Mononuclear cell (primary cell): ENCODE results near the gene FAM3B. TPM values are rescaled to one million over a fixed set of nuclear protein-coding genes. Genes with fewer than 3 reads are reported as not detected.
"Not testable (repeated sequence)": the region's sequence is repeated elsewhere in the genome, so short reads cannot be mapped to it uniquely, and the experiment has no call there.

Source experiments
- H3K27me3 ChIP-seq: 2 replicates; pipeline ENCODE4 v1.6.0; 2011; ENCODE audit warnings: low read length, control low read depth; ENCODE audit not compliant: insufficient read depth
- H3K4me1 ChIP-seq: 2 replicates; pipeline ENCODE4 v1.5.1; 2011; ENCODE audit warnings: mild to moderate bottlenecking, low read length, control low read depth; ENCODE audit not compliant: insufficient read depth
- H3K4me3 ChIP-seq: 2 replicates; pipeline ENCODE4 v1.5.1; 2011; ENCODE audit warnings: mild to moderate bottlenecking, low read length, moderate library complexity
- H3K9me3 ChIP-seq: 2 replicates; pipeline ENCODE4 v1.5.1; 2011; ENCODE audit warnings: low read depth, mild to moderate bottlenecking, control low read depth, low read length
- total RNA-seq: library from RNA; depleted of rRNA; stranded (reverse); fragments of >200 nt; gene quantifications from one replicate; pipeline ENCODE4 v1.2.3, GENCODE V29; 2012

FAM3B gene
- total RNA-seq, 1 donor, result 0.73 TPM

DNA sequence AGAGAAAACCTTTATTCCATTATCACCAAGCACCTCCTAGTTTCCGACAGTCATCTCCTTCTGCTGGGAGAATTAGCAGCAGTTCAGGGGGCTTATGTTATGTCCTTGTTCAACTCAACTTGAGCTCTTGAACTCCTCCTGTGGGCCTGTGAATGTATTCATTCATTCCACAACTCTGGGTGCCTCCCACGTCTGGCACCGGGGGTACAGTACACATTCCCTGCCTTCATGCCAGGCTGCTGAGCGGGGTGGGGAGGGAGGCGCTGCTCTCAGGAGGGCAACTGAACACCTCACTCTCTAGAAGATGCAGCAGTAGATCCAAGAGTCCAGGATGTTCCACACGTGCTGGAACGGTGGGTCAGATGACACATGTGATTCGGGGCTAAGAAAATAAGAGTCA lies 40.9 kb downstream of the FAM3B start:
- H3K27me3 ChIP-seq, result no peaks in the 10 kb centered on the region
- no peaks in the 10 kb centered on the region for H3K9me3 ChIP-seq
- no peak overlapping the region for H3K4me3 ChIP-seq
- peaks cover 11% of the 10 kb centered on the region for H3K4me1 ChIP-seq

DNA sequence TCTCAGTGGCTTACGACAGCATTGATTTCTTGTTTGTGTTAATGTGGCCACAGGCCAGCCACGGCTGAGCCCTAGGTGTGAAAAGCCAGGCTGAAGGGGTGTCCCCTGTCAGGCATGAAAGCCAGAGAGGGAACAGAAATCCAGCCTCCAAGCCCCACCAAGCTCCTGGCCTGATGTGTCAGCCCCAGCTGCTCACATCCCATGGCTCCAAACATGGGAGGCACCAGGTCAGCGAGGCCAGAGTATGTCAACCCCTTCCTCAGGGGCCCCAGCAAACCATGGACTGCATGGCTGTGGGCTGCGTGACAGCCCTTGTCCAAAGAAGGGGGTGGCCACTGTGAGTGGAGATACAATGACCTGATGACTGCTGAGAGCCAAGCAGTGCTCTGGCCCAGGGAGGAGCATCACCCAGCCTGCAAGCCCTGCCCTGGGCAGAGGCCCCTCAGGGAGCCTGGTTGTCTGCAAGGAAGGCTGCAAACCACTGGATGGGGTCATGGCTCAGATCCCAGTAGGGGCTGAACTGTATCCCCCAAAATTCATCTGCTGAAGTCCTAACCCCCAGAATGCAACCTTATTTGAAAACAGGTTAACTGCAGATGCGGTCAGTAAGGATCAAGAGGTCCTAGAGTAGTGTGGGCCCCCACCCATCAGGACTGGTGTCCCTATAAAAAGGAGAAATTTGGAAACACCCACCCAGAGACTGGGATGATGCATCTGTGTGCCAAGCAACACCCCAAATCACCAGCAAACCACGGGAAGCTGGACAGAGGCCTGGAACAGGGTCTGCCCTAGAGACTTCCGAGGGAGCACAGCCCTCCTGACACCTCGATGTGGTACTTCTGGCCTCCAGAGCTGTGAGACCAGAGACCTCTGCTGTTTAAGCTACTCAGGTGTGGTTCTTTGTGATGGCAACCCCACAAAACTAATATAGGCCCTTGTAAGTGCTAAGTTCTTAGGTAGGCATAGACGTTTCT lies 41.9 kb downstream of the FAM3B start:
- Histone ChIP-seq H3K4me1 (peaks cover 20% of the 10 kb centered on the region), H3K27me3 (no peaks in the 10 kb centered on the region), H3K4me3 (no peak overlapping the region), H3K9me3 (no peaks in the 10 kb centered on the region)

DNA sequence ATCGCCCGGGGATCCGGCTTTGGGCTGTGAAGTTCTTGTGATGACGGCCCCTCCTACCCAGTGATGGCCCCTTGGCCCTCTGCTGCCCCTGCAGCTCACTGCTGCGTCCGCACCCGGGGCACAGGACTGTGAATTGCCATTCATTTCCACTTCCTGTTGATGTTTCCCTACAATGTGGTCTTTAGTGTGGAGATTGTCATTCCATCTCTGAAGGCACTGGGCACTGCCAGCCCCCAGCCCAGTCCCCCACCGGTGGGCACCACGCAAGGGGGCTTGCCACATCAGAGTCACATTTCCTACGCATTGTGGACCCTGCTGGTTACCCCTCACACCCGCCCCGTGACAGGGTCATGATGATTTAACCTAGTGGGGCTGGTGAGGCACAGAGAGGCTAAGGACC lies 42.7 kb downstream of the FAM3B start:
- Histone ChIP-seq H3K9me3 (no peaks in the 10 kb centered on the region), H3K27me3 (no peaks in the 10 kb centered on the region), H3K4me1 (peaks cover 28% of the 10 kb centered on the region), H3K4me3 (no peak overlapping the region)

DNA sequence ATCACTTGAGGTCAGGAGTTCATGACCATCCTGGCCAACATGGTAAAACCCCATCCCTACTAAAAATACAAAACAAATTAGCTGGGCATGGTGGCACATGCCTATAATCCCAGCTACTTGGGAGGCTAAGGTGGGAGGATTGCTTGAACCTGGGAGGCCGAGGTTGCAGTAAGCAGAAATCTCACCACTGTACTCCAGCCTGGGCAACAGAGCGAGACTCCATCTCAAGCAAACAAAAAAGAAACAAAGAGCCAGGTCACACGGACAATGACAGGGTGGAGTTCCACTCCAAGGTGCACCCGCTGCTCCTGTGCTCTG lies 43.1 kb downstream of the FAM3B start:
- not testable (repeated sequence) for H3K4me3 ChIP-seq, H3K27me3 ChIP-seq, H3K9me3 ChIP-seq
- peaks cover 33% of the 10 kb centered on the region for H3K4me1 ChIP-seq

DNA sequence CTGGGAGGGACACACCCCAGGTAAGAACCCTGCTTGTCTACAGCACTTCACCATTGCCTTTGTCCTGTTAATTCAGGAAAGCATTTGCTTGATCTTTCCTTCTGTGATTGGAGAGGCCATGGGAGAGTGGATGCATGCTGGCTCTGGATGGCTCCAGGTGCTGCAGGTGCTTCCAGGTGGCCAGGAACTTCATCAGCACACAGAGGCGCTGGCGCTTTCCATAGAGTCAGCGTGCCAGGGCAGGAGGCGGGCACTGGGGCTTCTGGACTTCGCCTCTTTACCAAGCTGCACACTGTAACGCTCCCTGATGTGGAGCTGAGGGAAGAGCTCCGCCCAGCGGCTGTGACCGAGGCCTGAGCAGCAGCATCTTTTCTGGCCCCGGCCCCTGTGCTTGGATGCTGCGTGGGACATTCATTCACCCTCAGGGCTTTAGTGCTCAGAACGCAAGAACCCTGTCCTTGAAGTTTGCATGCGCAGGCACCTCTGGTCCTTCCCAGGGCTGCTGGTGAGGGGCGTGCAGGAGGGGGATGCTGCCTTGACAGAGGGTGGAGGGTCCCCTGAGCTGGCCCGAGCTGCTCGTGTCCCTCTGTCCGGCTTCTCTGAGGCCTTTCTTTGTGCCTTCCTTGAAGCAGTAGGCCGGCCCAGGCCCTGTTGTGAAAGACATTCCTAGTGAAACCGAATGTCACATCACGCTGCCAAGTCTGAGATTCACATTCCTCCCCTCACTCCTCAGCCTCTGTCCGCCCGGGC lies 43.6 kb downstream of the FAM3B start:
- no peaks in the 10 kb centered on the region for H3K9me3 ChIP-seq
- no peaks in the 10 kb centered on the region for H3K27me3 ChIP-seq
- H3K4me3 ChIP-seq, result no peak overlapping the region
- peaks cover 38% of the 10 kb centered on the region for H3K4me1 ChIP-seq

DNA sequence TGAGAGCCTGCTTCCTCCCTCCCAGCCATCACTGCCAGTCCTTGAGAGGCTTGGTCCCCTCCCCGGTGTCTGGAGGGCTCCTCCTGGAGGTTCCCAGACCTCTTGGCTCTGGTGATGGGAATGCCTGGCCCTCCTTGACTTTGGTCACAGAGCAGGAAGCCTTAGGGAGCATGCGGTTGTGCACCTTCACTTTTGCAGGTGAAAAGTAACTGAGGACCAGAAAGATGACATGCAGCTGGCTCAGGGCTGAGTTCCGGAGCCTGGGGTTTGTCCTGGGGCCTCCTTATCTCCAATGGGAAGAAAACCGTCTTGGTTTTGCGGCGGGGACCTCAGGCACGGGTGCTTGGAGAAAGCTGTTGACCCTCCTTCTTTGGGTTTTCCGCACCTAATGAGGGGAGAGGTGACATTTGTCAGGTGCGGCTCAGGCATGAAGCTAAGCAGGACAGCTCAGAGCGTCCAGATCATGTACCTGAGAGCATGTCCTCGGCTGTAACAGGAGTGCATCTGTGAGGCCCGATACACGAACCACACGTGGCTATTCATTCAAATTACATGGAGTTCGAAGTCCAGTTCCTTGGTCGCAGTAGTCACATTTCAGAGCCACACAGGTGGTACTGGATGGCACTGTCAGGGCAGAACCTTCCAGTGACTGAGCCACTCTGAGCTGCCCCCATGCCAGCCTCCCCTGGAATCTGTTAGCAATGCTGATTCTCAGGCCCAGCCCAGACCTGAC lies 44.6 kb downstream of the FAM3B start:
- peak overlapping the region; percentile 64 for H3K4me3 ChIP-seq
- H3K27me3 ChIP-seq, result no peaks in the 10 kb centered on the region
- no peaks in the 10 kb centered on the region for H3K9me3 ChIP-seq
- H3K4me1 ChIP-seq, result peaks cover 48% of the 10 kb centered on the region

DNA sequence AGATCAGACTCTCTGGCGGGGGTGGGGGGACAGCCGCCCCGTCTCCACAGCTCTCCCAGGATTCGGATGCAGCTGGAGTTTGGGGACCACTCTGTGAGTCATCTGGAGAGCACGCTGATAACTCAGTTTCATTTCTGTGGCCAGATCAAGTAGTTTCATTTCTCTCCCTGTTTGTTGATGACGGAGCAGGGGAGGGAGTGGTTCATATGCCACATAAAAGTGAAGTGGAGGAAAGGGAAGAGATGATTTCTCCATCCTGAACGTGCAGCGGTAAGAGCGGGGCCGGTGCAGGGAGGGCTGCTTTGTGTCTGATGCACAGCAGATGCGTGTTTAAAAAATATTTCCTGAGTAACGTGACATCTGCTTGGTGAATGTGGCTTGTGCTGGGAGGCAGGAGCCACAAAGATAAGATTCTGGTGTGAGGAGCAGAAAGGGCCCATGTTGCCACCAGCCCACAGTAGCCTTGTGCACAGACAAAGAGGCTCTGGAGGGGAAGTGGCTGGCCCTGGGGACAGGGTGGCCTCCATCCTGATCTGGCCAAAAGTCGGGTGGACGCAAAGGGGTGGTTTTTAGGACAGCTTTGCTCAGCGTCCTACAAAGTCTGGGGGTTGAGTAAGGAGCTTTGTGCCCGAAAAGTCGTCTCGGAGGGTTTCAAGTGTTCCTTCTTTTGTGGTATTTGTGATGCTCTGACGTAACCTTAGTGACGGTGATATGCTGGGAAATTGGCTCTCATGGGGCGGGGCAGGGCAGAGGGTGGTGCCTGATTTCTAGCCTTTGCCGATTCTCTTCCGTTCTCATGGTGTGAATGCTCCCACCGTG lies 45.4 kb downstream of the FAM3B start, which contains the start of gene MX2:
MX2 (plus strand) TSS at position 242 of the 819 bp plus-strand sequence. CDS start 14,880 bp downstream, outside the sequence.
- Histone ChIP-seq H3K27me3 (no peaks in the 10 kb centered on the region), H3K4me3 (peak within 1 kb of the TSS; percentile 64), H3K4me1 (peaks cover 55% of the 10 kb centered on the region), H3K9me3 (no peaks in the 10 kb centered on the region)

DNA sequence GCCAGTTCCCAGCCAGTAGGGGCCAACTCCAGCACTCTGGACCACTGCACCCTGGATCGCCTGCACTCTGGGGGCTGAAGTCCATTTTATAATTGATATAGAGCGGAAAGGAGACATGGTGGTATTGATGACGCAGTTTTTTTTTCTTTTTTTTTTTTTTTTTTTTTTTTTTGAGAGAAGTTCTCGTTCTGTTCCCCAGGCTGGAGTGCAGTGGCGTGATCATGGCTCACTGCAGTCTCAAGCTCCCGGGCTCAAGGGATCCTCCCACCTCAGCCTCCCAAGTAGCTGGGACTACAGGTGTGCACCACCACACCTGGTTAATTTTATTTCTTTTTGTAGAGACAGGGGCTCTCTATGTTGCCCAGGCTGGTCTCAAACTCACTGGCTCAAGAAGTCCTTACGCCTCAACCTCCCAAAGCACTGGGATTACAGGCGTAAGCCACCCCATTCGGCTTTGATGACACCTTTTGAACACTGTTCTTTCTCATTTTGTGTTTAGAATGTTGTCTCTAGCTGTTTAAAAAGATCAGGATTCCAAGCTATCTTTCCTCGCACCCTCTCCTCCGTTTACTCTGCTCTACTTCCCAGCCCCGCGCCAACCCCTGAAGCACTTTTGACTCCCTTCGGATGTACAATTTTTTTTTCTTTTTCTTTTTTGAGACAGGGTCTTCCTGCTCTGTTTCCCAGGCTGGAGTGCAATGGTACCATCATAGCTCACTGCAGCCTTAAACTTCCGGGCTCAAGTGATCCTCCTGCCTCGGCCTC lies 46.2 kb downstream of the FAM3B start:
- Histone ChIP-seq H3K4me3 (peak overlapping the region; percentile 64), H3K9me3 (no peaks in the 10 kb centered on the region), H3K4me1 (peaks cover 63% of the 10 kb centered on the region), H3K27me3 (no peaks in the 10 kb centered on the region)

DNA sequence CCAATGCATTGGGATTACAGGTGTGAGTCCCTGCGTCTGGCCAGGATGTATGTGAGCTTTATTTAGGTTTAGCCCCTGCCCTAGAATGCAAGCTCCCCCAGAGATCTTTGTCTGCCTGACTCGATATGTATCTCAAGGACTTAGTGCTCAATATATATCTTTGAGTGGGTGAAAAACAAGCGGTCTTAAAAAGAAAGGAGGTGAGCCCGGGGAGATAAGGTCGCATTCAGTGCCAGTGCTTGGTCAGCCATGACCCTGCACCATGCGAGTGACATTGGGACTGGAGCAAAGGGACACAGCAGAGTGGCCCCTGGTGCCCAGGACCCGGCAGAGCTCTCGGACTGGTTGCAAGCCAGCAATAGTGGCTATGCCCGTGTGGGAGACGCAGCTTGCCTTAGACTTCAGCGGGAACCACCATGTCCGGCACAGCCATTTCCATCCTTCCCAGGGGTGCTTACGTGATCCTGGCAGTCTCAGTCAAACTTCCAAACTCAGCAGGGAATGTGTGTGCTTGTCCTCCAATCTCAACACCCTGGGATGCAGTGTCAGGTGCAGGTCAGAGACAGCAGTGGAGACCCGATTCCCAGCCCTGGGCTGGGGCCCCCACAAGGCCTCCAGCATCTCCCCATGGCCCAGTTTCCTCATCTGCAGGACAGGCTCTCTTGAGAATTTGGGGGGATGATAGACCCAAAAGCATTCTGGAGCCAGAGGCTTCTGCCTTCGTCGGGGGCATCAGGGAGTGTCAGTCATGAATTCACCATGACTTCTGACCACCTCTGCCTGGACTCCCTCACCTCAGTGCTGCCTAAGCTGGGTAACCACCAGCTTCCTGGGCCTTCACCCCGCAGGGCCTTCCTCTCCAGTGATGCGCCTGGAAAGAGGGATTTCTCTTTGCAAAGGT lies 47.0 kb downstream of the FAM3B start:
- Histone ChIP-seq H3K4me3 (peak overlapping the region; percentile 64), H3K27me3 (no peaks in the 10 kb centered on the region), H3K4me1 (peaks cover 72% of the 10 kb centered on the region), H3K9me3 (no peaks in the 10 kb centered on the region)

DNA sequence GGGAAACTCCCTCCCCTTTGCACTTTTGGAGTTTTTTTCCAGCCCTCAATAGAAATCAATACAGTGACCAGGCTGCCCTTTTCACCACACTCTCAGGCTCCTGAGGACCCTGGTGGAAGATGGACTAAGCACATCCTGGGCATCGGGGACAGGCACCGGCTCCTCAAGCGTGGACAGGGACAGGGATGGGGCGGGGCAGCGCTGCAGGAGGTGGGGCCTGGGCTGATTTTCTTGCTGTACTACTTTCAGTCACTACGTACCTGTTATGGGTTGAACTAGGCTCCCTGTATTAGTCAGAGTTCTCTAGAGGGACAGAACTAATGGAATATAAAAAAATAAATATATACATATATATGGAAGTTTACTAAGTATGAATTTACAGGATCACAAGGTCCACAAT lies 47.7 kb downstream of the FAM3B start:
- no peaks in the 10 kb centered on the region for H3K27me3 ChIP-seq
- H3K4me3 ChIP-seq, result no peak overlapping the region
- H3K4me1 ChIP-seq, result peaks cover 79% of the 10 kb centered on the region
- no peaks in the 10 kb centered on the region for H3K9me3 ChIP-seq

DNA sequence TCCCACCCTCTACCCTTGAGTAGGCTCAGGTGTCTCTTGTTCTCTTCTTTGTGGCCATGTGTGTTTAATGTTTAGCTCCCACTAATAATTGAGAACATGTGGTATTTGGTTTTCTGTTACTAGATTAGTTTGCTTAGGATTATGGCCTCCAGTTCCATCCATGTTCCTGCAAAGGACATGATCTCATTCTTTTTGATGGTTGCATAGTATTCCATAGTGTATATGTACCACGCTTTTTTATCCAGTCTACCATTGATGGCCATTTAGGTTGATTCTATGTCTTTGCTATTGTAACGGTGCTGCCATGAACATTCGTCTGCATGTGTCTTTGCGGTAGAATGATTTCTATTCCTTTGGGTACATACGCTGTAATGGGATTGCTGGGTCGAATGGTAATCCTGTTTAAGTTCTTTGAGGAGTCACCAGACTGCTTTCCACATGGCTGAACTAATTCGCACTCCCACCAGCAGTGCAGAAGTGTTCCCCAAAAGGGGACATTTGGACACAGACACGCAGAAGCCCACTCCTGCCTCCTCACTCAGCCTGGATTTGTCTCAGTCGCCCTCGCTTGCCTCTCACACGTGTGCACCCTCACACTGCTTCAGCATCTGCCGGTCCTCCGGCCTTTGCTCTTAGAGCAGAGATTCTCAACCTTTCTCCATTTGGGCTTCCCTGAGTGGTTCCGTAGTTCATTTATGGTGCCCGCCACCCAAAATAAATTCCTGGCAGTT lies 48.9 kb downstream of the FAM3B start:
- Histone ChIP-seq H3K9me3 (no peaks in the 10 kb centered on the region), H3K4me3 (no peak overlapping the region), H3K4me1 (peaks cover 88% of the 10 kb centered on the region), H3K27me3 (no peaks in the 10 kb centered on the region)

DNA sequence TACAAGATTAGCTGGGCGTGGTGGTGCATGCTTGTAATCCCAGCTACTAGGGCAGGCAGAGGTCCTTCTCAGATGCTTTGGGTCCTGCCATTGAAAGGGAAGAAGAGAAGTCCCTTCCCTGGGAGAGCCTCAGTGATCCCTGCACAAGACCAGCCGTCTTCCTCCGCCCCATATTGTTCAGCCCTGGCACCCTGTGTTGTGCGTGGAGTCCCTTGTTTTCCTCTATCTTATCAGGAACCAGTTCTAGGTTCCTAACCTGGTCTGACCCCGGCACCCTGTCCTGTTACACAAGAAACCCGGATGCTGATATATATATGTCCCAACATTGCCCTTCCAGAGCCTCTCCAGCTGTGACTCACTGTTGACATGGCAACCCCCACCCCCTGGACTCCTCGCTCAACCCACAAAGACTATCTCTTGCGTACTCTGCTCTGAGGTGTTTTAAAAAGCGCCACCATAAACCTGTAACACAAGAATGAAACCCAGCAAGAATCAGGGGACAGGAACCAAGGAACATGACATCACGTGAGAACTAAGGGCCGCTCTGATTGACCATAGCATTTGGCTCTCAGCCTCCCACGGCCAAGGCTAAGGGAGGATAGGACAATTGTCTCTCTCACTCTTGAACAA lies 50.0 kb downstream of the FAM3B start:
- H3K4me3 ChIP-seq, result no peak overlapping the region

More for the DNA sequence above, 50.0 kb downstream of the FAM3B start:
- H3K4me1 ChIP-seq, result peaks cover 89% of the 10 kb centered on the region
- no peaks in the 10 kb centered on the region for H3K27me3 ChIP-seq
- no peaks in the 10 kb centered on the region for H3K9me3 ChIP-seq
